Mesothelial cell of epicardium (in vitro differentiated cells): ENCODE measurements around the gene STXBP1. TPM values are rescaled to one million over a fixed set of nuclear protein-coding genes. Genes with fewer than 3 reads are reported as not detected.

Experiments used
- DNase-seq, 2 experiments: peaks; one replicate each; pipeline ENCODE4 v3.0.0; 2021; ENCODE audit warnings: low spot score in 2 of 2; ENCODE audit not compliant: unreplicated experiment in 2 of 2
- H3K27ac Mint-ChIP-seq: 2 replicates; pipeline ENCODE4 v1.8.0; 2021; ENCODE audit warnings: mixed read lengths
- H3K27me3 Mint-ChIP-seq: 2 replicates; pipeline ENCODE4 v1.8.0; 2021; ENCODE audit warnings: low read depth, mixed read lengths
- H3K36me3 Mint-ChIP-seq: 2 replicates; pipeline ENCODE4 v1.8.0; 2021; ENCODE audit warnings: mixed read lengths
- H3K4me1 Mint-ChIP-seq: 2 replicates; pipeline ENCODE4 v1.8.0; 2021; ENCODE audit warnings: mixed read lengths
- H3K4me3 Mint-ChIP-seq: 2 replicates; pipeline ENCODE4 v1.8.0; 2021; ENCODE audit warnings: mild to moderate bottlenecking, moderate library complexity, mixed read lengths
- H3K9me3 Mint-ChIP-seq: 2 replicates; pipeline ENCODE4 v1.8.0; 2021; ENCODE audit warnings: mixed read lengths
- CTCF ChIP-seq: fragments of 200-600 bp; sonication (generic); IDR thresholded peaks from one replicate; pipeline ENCODE4 v1.5.0; 2021; ENCODE audit warnings: antibody characterized with exemption; ENCODE audit not compliant: unreplicated experiment
- total RNA-seq: library from RNA; stranded (reverse); gene quantifications from 3 replicates; pipeline ENCODE4 v1.2.1, GENCODE V29; 2021

STXBP1 gene
- total RNA-seq, 1 donor from 2014 or later = 105 TPM

DNA sequence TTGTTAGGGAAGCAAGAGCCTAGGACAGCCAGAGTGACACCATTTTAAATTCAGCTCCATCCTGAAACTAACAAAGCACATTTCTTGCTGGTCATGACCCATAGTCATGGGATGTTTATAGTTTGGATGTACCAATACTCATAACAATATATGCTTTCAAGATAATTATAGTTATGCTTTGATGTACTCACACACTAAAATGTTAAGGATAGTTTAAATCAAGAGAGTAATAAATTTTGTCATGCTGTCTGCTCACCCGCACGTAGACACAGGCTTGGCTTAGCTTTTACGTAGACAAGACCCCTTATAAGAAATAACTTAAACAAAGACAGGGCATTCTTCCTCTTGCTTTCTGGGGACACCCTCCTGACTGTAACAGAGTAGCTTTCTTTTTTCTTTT lies 8.9 kb upstream of the STXBP1 start:
- H3K36me3 Mint-ChIP-seq = no peaks in the 10 kb centered on the region

GRCh38 chr9:127606043-127606442 lies 6.0 kb upstream of the STXBP1 start:
- DNase-seq = no peak
- Mint-ChIP-seq H3K9me3 (no peaks in the 10 kb centered on the region), H3K36me3 (no peaks in the 10 kb centered on the region), H3K27me3 (no peaks in the 10 kb centered on the region), H3K27ac (no peak overlapping the region), H3K4me3 (no peak overlapping the region), H3K4me1 (peaks cover 43% of the 10 kb centered on the region)
- no peak for TF ChIP-seq CTCF

More for the DNA sequence above, 8.9 kb upstream of the STXBP1 start:
- H3K9me3 Mint-ChIP-seq = no peaks in the 10 kb centered on the region
- no peak overlapping the region for H3K4me3 Mint-ChIP-seq
- DNase-seq = no peak
- peaks cover 46% of the 10 kb centered on the region for H3K4me1 Mint-ChIP-seq
- no peak for TF ChIP-seq CTCF
- peak overlapping the region; percentile 89 for H3K27ac Mint-ChIP-seq
- H3K27me3 Mint-ChIP-seq = no peaks in the 10 kb centered on the region

- peak; percentile 87 for DNase-seq
- Mint-ChIP-seq H3K36me3 (no peaks in the 10 kb centered on the region), H3K27ac (peak overlapping the region; percentile 93), H3K4me1 (peaks cover 44% of the 10 kb centered on the region), H3K9me3 (no peaks in the 10 kb centered on the region), H3K4me3 (peak overlapping the region; percentile 68), H3K27me3 (no peaks in the 10 kb centered on the region)
- no peak for TF ChIP-seq CTCF
These were observed 3.7 kb upstream of the STXBP1 start for GRCh38 chr9:127608104-127608966.

DNA sequence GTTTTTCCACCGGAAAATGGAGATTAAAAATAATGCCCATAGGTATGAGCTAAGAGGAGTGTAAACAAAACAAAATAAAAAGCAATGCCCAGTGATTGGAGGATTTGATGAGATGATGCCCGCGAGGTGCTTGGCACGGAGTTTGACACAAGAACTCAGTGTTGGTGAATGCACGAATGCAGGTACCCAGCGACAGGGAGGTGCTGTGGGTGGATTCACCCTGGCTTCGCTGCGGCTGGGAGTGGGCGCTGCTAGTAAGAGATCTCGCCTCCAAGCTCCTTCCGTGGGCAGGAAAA lies 526 bp upstream of the STXBP1 start:
- no peaks in the 10 kb centered on the region for H3K36me3 Mint-ChIP-seq
- TF ChIP-seq CTCF = no peak
- no peaks in the 10 kb centered on the region for H3K9me3 Mint-ChIP-seq
- no peaks in the 10 kb centered on the region for H3K27me3 Mint-ChIP-seq
- H3K27ac Mint-ChIP-seq = peak overlapping the region; percentile 88
- no peak for DNase-seq
- peaks cover 46% of the 10 kb centered on the region for H3K4me1 Mint-ChIP-seq
- H3K4me3 Mint-ChIP-seq = peak overlapping the region; percentile 75

DNA sequence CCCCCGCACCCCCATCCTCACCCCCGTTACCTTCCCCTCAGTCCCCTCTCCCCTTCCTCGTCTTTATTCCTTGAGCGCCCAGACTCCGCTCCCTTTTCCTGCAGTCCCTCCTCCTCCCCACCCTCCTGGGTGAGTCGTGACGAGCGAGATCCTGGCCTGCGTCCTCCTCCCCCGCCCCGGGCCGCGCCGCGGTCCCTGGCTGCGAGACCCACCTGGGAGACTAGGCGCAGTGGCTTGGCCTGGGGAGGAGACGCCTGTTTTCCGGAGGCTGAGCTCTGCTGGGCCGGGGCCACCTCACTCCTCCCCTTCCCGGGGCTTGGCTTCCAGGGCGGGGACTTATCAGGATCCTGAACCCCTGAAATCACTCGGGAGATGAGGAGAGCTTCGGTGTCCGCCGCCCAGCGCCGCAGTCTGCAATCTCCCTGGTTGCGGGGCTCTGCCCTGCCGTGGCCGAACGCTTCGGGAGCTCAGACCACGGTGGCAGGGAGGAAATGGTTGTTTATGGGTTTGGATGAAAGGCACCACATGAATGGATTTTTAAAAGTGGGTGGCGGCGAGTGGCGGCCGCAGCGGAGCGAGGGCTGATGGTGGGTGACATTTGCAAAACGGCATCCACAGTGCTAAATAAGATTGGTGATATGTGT lies 984 bp downstream of the STXBP1 start:
- Mint-ChIP-seq H3K27ac (peak overlapping the region; percentile 81), H3K27me3 (no peaks in the 10 kb centered on the region)

More for the DNA sequence above, 984 bp downstream of the STXBP1 start:
- Mint-ChIP-seq H3K9me3 (no peaks in the 10 kb centered on the region), H3K36me3 (no peaks in the 10 kb centered on the region), H3K4me1 (peaks cover 31% of the 10 kb centered on the region), H3K4me3 (peak overlapping the region; percentile 87)
- peak; percentile 20 to 53 for DNase-seq
- no peak for TF ChIP-seq CTCF
